Fibroblast of peridontal ligament (primary cell): ENCODE measurements around the gene CFDP1.
A peak's percentile ranks its signal among the peaks of the same experiment; 100 is the strongest.

Experiments used
- DNase-seq: peaks from one replicate; pipeline ENCODE4 v3.0.0-alpha.2; 2010; ENCODE audit errors: extremely low read depth

CFDP1 gene

GRCh38 chr16:75319513-75320411, 113.5 kb downstream of the CFDP1 start:
- peak; percentile 94 for DNase-seq

- DNase-seq: no peak
Observed at GRCh38 chr16:75318737-75319136, 114.6 kb downstream of the CFDP1 start.

- DNase-seq: no peak
Observed at GRCh38 chr16:75317532-75317931, 115.8 kb downstream of the CFDP1 start.

GRCh38 chr16:75317101-75317522, 116.2 kb downstream of the CFDP1 start:
- no peak for DNase-seq

- no peak for DNase-seq
Observed at GRCh38 chr16:75315539-75316306, 117.6 kb downstream of the CFDP1 start.

- DNase-seq: no peak
Observed at GRCh38 chr16:75312875-75313274, 120.4 kb downstream of the CFDP1 start.

- peak; percentile 60 for DNase-seq
Observed at GRCh38 chr16:75311383-75311938, 121.8 kb downstream of the CFDP1 start.

GRCh38 chr16:75310541-75310940, 122.8 kb downstream of the CFDP1 start:
- no peak for DNase-seq

- no peak for DNase-seq
Observed at GRCh38 chr16:75309899-75310430, 123.3 kb downstream of the CFDP1 start.

- no peak for DNase-seq
Observed at GRCh38 chr16:75309156-75309555, 124.1 kb downstream of the CFDP1 start.

GRCh38 chr16:75308011-75308410, 125.3 kb downstream of the CFDP1 start:
- DNase-seq: no peak

- DNase-seq: no peak
Observed at GRCh38 chr16:75307506-75307905, 125.8 kb downstream of the CFDP1 start.

GRCh38 chr16:75306099-75306762, 127.1 kb downstream of the CFDP1 start:
- DNase-seq: no peak

GRCh38 chr16:75305364-75306098, 127.8 kb downstream of the CFDP1 start:
- peak; percentile 99 for DNase-seq

- DNase-seq: peak; percentile 88
Observed at GRCh38 chr16:75304521-75305363, 128.6 kb downstream of the CFDP1 start.

- peak; percentile 46 for DNase-seq
Observed at GRCh38 chr16:75301804-75302203, 131.5 kb downstream of the CFDP1 start.

- no peak for DNase-seq
Observed at GRCh38 chr16:75298267-75298666, 135.0 kb downstream of the CFDP1 start.

GRCh38 chr16:75296606-75297005, 136.7 kb downstream of the CFDP1 start:
- DNase-seq: peak; percentile 35

- DNase-seq: no peak
Observed at GRCh38 chr16:75294773-75295459, 138.4 kb downstream of the CFDP1 start.
